Measurements from ENCODE around the gene RCVRN.

The RCVRN gene

GRCh38 chr17:9902120-9902519 is 3.0 kb downstream of the RCVRN start:
- Histone ChIP-seq H3K4me2 (ENCODE audit: low read depth, low read length, poor library complexity, severe bottlenecking) (no peak overlapping the region), H2AFZ (ENCODE audit: low read depth, low read length, severe bottlenecking) (no peak overlapping the region), H3K9me3 (ENCODE audit: insufficient read depth, low read length) (no peaks in the 10 kb centered on the region), H3K27ac (ENCODE audit: low read depth, low read length) (no peak overlapping the region), H4K20me1 (ENCODE audit: low read depth, low read length) (no peaks in the 10 kb centered on the region), H3K36me3 (ENCODE audit: low read length) (no peaks in the 10 kb centered on the region), H3K9ac (ENCODE audit: low read length) (no peak overlapping the region), H3K9me2 (replicated peaks; ENCODE audit: insufficient read depth, low read length) (no peaks in the 10 kb centered on the region), H3K27me3 (ENCODE audit: low read length) (no peaks in the 10 kb centered on the region), H3K79me2 (ENCODE audit: insufficient read depth, low read length) (no peaks in the 10 kb centered on the region), H3F3A (ENCODE audit: insufficient read depth) (no peaks in the 10 kb centered on the region), H3K4me3 (ENCODE audit: insufficient read depth, low read length, poor library complexity, severe bottlenecking) (no peak overlapping the region)
- TF ChIP-seq EZH2phosphoT487 (conservative IDR thresholded peaks at IDR 0.05; ENCODE audit: low read length), result no peak

DNA sequence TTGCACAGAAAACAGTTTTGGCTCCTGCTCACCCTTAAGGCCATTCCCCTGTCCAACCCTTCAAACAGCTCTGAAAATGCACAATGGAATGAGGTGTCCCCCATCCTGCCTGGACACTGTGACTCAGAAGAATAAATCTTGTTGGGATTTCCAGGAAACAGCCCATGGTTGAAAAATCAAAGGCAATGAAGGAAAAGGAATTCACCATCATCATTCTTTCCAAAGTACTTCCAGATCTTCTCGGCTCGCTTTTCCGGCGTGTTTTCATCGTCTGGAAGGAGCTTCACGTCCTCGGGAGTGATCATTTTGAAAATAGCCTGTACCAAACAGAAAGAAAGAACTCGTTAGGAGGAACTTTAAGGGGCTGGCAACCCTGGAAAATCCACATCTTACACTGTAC is 4.3 kb downstream of the RCVRN start:
- Histone ChIP-seq H3F3A (ENCODE audit: insufficient read depth) (no peaks in the 10 kb centered on the region), H3K9me3 (ENCODE audit: insufficient read depth, low read length) (no peaks in the 10 kb centered on the region), H3K9ac (ENCODE audit: low read length) (no peak overlapping the region), H2AFZ (ENCODE audit: low read depth, low read length, severe bottlenecking) (no peak overlapping the region), H3K79me2 (ENCODE audit: insufficient read depth, low read length) (no peaks in the 10 kb centered on the region), H4K20me1 (ENCODE audit: low read depth, low read length) (no peaks in the 10 kb centered on the region), H3K4me3 (ENCODE audit: insufficient read depth, low read length, poor library complexity, severe bottlenecking) (no peak overlapping the region), H3K36me3 (ENCODE audit: low read length) (no peaks in the 10 kb centered on the region), H3K4me2 (ENCODE audit: low read depth, low read length, poor library complexity, severe bottlenecking) (no peak overlapping the region), H3K9me2 (replicated peaks; ENCODE audit: insufficient read depth, low read length) (no peaks in the 10 kb centered on the region), H3K27me3 (ENCODE audit: low read length) (no peaks in the 10 kb centered on the region), H3K27ac (ENCODE audit: low read depth, low read length) (no peak overlapping the region)
- TF ChIP-seq CTCF (IDR thresholded peaks at IDR 0.05; ENCODE audit: insufficient read depth, low read length, poor library complexity, severe bottlenecking), result no peak
- TF ChIP-seq EZH2phosphoT487 (conservative IDR thresholded peaks at IDR 0.05; ENCODE audit: low read length), result no peak

DNA sequence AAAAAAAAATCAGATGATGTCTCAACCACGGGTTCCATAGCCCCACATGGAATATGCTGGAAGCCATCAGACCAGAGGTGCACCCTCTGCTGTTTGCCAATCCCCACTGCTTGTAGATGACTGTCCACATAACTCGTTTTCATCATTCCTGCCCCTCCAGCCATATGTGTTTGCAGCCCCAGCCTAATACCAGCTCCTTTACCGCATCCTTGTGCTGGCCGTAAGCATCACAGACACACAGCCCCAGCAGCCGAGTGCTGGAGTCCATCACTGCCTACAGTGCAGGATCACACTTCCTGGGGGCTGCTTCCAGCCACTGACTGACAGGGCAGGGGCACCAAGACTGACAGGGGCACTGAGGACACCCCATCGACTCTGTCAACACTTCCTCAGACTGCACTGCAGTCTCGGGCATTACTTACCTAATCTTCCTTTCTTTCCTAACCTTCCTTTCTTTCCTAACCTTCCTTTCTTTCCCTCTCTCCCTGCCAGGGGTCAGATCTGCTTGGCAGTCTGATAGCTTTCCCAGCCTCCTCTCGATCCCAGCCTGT is 5.0 kb downstream of the RCVRN start:
- Histone ChIP-seq H3K9me3 (ENCODE audit: insufficient read depth, low read length) (no peaks in the 10 kb centered on the region), H3K9ac (ENCODE audit: low read length) (no peak overlapping the region), H3K9me2 (replicated peaks; ENCODE audit: insufficient read depth, low read length) (no peaks in the 10 kb centered on the region), H3K4me2 (ENCODE audit: low read depth, low read length, poor library complexity, severe bottlenecking) (no peak overlapping the region), H3K79me2 (ENCODE audit: insufficient read depth, low read length) (no peaks in the 10 kb centered on the region), H3F3A (ENCODE audit: insufficient read depth) (no peaks in the 10 kb centered on the region), H4K20me1 (ENCODE audit: low read depth, low read length) (no peaks in the 10 kb centered on the region), H3K36me3 (ENCODE audit: low read length) (no peaks in the 10 kb centered on the region), H3K4me3 (ENCODE audit: insufficient read depth, low read length, poor library complexity, severe bottlenecking) (no peak overlapping the region), H3K27me3 (ENCODE audit: low read length) (no peaks in the 10 kb centered on the region), H2AFZ (ENCODE audit: low read depth, low read length, severe bottlenecking) (no peak overlapping the region), H3K27ac (ENCODE audit: low read depth, low read length) (no peak overlapping the region)
- TF ChIP-seq EZH2phosphoT487 (conservative IDR thresholded peaks at IDR 0.05; ENCODE audit: low read length) (no peak), CTCF (IDR thresholded peaks at IDR 0.05; ENCODE audit: insufficient read depth, low read length, poor library complexity, severe bottlenecking) (no peak)

GRCh38 chr17:9899280-9900043 is 5.6 kb downstream of the RCVRN start:
- Histone ChIP-seq H3K79me2 (ENCODE audit: insufficient read depth, low read length) (no peaks in the 10 kb centered on the region), H2AFZ (ENCODE audit: low read depth, low read length, severe bottlenecking) (no peak overlapping the region), H3K27ac (ENCODE audit: low read depth, low read length) (no peak overlapping the region), H3K27me3 (ENCODE audit: low read length) (no peaks in the 10 kb centered on the region), H4K20me1 (ENCODE audit: low read depth, low read length) (no peaks in the 10 kb centered on the region), H3K9me3 (ENCODE audit: insufficient read depth, low read length) (no peaks in the 10 kb centered on the region), H3K4me2 (ENCODE audit: low read depth, low read length, poor library complexity, severe bottlenecking) (no peak overlapping the region), H3F3A (ENCODE audit: insufficient read depth) (no peaks in the 10 kb centered on the region), H3K4me3 (ENCODE audit: insufficient read depth, low read length, poor library complexity, severe bottlenecking) (no peak overlapping the region), H3K9ac (ENCODE audit: low read length) (no peak overlapping the region), H3K9me2 (replicated peaks; ENCODE audit: insufficient read depth, low read length) (no peaks in the 10 kb centered on the region), H3K36me3 (ENCODE audit: low read length) (no peaks in the 10 kb centered on the region)
- TF ChIP-seq EZH2phosphoT487 (conservative IDR thresholded peaks at IDR 0.05; ENCODE audit: low read length) (no peak), CTCF (IDR thresholded peaks at IDR 0.05; ENCODE audit: insufficient read depth, low read length, poor library complexity, severe bottlenecking) (no peak)
